Amniotic stem cell (primary cell): ENCODE data around the gene OSR1.
"Not testable (repeated sequence)": the region's sequence is repeated elsewhere in the genome, so short reads cannot be mapped to it uniquely, and the experiment has no call there.

Source experiments
- DNase-seq: peaks from one replicate; lab custom pipeline; 2025; lab: John Stamatoyannopoulos, UW

Gene OSR1

DNA sequence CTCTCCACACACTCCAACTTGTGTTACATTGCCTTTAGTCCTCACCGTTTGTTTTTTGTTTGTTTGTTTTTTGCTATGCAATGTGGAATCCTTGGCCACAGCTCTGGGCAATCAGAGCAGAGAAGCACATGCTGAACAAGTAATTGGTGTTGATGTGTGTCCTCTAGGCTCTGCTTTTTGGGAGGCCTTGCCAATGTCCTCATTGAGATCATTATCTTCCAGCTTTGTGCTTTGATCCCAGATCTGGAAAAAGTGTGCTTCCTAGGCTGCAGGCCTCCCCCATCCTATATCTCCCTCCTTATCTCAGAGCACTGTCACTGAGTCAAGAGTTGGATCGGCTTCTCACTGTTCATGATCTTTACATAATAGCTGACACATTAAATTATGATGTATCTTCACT is 25.9 kb downstream of the OSR1 start:
- no peak for DNase-seq

DNA sequence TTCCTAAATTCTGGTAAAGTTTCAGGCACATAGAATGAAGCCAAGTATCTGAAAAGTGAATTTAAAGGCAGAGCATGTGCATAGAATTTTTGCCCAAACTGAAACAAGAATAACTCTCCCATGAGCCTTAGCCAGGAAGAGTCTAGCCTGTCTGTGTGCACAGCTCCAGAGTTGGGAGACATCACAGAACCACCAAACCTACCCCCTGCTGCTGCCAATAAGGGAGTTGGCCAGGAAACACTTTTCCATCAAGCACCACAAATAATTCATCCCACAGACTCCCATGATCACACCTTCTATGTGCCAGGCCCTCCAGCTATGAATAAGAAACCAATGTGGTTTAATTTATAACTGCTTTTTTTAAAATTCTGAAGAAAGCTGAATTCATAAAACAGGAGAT is 27.0 kb downstream of the OSR1 start:
- DNase-seq, result no peak

DNA sequence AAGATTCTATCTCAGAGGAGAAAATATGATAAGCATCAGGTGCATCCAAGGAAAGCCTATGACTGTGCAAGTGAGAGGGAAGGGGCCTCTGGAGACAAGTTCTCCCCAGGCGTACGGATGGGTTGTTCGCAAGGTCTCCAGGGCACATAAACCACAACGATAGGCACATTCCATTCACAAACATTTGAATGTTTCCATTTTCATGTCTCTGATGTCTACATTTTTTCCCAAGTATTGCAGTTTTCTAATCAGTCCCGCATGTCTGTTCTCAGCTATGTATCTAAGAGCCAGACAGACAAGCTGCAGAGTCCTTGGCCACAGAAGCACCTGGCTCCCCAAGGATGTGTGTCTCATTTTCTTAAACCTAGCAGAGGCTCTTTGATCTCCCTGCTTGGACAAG is 28.0 kb downstream of the OSR1 start:
- DNase-seq, result no peak

DNA sequence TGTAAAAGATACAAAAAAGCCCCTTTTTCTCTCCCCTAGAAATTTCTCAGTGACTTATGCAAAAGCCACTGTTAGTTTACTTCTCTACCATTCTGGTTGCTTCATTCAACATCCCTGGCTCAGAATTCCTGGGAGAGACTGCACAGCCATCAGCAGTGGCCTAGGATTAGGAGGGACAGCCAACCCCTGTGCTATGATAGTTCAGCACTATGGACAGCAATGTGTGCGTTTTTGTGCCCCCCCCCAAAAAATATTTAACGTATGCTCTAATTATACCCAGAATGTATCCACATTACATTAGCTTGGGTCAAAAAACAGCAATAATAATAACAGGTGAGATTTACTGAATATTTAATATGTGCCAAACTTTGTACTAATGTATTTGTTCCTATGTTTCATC is 29.0 kb downstream of the OSR1 start:
- DNase-seq, result no peak

DNA sequence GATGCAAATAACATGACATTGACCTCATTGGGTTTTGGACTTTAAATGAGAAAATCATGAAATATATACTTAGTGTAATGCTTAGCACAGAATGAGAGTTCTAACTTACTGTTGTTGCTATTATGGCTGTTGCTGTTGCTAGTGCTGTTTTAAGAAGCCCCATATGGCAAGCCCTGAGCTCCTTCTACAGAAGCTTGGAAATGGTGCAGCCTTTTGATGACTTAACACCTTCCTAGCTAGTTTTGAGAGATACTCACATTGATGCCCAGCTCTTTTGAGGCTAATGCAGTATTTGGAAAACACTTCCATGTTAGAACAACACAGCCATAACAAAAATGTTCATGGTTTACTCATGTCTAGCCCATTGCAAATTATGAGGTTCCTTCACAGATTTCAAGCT is 30.9 kb downstream of the OSR1 start:
- DNase-seq, result no peak

DNA sequence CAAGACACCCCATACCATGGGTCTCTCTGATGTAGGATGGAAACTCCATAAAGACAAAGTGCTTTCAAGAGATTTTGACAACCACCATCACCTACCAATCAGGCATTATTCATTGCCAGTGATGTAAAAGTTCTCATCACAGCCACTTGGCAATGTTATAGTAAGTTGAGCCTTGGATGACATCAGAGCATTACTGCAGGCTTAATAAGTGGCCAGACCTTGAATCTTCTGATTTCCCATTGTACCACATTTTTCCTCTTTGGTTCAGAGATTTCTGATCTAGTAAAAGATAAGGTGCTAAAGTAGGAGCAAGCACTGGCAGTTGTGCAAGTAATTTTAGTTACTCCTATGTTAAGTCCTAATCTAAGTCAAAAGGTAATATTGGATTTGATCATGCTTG is 36.5 kb downstream of the OSR1 start:
- no peak for DNase-seq

DNA sequence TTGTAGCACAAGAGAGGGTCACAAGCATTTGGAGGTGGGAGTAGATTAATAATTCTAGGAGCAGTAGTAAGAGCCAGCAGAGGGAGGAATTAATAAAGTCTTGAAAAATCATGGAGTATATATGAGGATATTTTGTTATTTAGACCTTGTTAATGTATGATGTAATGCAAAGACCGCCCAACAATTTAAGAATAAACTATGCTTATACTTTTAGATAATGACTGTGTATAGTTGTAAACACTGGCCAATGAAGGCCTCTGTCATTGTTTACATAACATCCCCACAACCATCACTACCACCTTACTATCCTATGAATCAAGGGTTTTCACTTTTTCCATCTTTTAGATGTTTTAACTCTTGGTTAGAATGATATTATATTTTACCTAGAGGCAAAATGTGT is 37.6 kb downstream of the OSR1 start:
- no peak for DNase-seq

DNA sequence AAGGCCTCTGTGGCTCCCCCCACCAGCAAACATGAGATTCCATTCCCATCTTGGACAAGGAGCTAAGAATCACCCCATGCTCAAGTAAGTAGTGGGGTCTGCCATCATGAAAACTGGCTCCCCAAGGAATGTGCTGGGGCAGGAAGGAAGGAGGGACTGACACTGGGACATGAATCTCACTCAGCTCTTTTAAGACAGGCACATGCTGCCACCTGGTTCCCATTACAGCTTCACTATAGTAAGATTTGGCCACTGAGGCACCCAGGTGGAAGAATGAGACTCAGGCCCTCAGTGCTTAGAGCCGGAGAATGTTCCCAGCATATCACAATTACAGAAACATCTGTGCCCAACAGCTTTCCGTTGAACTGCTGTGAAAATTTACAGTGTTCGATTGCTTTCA is 38.7 kb downstream of the OSR1 start:
- DNase-seq, result no peak

DNA sequence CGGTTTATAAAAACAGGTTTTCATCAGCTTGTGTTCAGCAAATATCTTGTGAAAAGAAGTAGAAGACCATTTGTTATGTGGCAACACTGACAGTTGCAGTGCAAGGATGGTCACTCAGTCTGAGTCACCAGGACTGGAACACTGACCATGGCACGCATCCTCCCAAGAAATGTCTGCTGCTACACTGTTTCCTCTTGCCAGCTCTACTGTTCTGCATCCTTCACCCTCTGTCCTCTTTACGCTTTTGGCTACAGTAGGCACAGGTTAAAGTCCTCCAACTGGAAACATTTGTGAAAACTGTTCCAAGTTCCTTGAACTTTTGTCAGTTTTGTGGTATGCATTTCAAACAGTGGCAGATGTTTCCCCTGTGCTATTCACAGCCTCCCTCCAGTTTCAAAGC is 39.4 kb downstream of the OSR1 start:
- no peak for DNase-seq

DNA sequence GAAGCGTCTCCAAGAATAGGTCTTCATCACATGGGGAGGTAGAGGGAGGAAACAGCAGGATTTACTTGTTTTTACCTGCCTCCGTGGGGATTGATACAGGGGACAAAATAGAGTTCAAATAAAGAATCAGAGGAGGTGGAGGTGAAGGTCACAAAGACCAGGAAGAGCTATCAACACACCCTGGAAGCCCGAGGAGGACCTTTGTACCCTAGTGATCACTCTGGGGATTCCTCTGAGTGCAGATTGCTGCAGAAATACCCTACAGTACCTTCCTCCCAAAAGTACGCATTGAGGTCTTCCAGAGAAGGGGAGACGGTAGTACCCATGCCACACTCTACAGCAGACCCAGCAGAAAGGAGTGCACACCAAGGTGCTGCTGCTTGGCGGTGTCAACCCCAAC is 44.9 kb downstream of the OSR1 start:
- DNase-seq, result no peak

DNA sequence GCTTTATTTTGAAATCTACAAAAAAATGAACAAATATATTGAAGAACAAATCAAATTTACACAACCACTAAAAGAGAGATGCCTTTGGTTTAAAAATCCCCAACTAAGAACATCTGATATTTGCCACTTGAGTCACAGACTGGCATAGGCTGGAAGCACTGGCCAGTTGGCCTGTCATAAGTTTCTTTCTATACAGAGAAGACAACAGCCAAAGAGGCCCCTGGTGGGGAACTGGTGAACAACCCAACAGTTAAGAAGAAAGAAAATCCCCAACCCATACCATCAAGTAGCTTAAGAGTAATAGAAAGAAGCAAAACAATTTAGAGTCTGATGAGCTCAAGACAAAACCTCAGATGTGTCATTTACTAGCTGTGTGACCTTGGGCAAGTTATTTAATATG is 45.5 kb downstream of the OSR1 start:
- no peak for DNase-seq

DNA sequence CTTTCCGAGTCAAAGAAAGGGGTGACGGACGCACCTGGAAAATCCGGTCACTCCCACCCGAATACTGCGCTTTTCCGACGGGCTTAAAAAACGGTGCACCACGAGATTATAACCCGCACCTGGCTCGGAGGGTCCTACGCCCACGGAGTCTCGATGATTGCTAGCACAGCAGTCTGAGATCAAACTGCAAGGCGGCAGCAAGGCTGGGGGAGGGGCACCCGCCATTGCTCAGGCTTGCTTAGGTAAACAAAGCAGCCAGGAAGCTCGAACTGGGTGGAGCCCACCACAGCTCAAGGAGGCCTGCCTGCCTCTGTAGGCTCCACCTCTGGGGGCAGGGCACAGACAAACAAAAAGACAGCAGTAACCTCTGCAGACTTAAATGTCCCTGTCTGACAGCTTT is 52.4 kb downstream of the OSR1 start:
- not testable (repeated sequence) for DNase-seq

DNA sequence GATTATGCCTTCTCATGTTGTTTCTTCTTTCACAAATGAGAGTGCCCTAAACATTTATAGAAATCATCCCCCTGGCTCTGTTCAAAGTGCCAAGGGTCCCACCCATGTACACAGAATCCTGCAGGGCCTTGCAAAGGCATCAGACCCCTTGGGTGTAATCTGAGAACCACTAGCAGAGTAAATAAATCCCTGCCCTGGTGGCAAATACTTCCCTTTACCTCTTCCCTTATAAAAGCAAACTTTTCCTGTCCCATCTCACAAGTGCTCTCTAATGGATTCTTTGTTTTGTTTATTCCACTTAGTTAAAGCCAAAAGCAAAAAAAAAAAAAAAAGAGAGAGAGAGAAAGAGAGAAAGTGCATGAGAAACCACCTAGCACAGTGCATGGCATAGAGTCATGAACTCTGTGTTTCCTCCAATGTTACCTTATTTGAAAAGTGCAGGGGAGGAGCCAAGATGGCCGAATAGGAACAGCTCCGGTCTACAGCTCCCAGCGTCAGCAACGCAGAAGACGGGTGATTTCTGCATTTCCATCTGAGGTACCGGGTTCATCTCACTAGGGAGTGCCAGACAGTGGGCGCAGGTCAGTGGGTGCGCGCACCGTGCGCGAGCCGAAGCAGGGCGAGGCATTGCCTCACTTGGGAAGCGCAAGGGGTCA is 52.9 kb downstream of the OSR1 start:
- not testable (repeated sequence) for DNase-seq

DNA sequence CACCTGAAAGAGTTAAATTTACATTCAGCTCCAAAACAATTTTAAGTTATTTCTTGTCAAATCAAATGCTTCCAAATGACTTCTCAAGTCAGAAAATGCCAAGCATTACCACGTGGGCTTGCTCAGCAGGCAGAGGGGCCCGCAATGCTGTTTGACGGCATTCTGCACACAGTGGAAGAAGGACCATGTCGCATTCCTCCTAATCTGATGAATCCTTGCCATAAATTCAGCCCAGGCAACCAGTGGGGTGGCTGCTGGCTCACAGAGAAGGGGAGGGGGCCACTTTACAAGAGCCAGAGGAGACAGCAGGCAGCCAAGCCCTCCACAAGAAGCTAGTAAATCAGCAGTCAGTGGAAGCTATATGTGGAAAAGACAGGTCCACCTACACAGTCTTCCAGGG is 56.7 kb downstream of the OSR1 start:
- DNase-seq, result no peak
